GM20431 (cell line): Measurements from ENCODE around the gene NUP214.
"Not testable (repeated sequence)": the region's sequence is repeated elsewhere in the genome, so short reads cannot be mapped to it uniquely, and the experiment has no call there.

ENCODE experiments used
- in situ Hi-C: fragments of 300-500 bp; cut with MseI, MboI; formaldehyde crosslinking; loops from one replicate; pipeline ENCODE4 v1.15.0; 2020; ENCODE audit warnings: low sequenced_read_pairs; ENCODE audit not compliant: unreplicated experiment

The NUP214 gene

GRCh38 chr9:131096269-131097125 lies 28.9 kb upstream of the NUP214 start, which contains the start of gene AIF1L:
AIF1L (plus strand) TSS chr9:131096531; CDS start chr9:131096630, 99 bp downstream.
- in situ Hi-C loops = no loop called here

GRCh38 chr9:131097126-131097947 lies 28.0 kb upstream of the NUP214 start:
- in situ Hi-C loops = no loop called here

DNA sequence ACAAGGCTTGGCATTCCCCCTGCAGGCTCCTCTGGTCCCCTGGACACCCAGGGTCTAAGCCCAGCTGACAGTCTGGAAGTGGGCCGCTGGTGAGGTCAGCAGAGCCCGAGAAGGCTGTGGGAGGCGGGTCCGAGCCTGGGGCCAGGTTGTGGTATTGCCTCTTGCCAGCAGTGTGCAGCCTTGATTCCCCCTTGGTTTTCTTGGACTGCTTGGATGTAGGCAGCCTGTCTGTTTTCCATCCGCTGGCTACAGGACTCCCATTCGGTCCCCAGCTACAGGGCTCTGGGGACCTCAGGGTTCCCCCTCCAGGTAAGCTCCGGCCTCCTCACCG lies 27.5 kb upstream of the NUP214 start:
- in situ Hi-C loops = no loop called here

GRCh38 chr9:131098391-131099101 lies 26.8 kb upstream of the NUP214 start:
- in situ Hi-C loops = no loop called here

- in situ Hi-C loops = no loop called here
These were observed 26.2 kb upstream of the NUP214 start for GRCh38 chr9:131099102-131099606.

- in situ Hi-C loops = not testable (repeated sequence)
These were observed 25.5 kb upstream of the NUP214 start for GRCh38 chr9:131099845-131100244.

GRCh38 chr9:131100445-131100844 lies 24.9 kb upstream of the NUP214 start:
- in situ Hi-C loops = no loop called here

GRCh38 chr9:131101207-131101964 lies 24.0 kb upstream of the NUP214 start:
- in situ Hi-C loops = no loop called here

DNA sequence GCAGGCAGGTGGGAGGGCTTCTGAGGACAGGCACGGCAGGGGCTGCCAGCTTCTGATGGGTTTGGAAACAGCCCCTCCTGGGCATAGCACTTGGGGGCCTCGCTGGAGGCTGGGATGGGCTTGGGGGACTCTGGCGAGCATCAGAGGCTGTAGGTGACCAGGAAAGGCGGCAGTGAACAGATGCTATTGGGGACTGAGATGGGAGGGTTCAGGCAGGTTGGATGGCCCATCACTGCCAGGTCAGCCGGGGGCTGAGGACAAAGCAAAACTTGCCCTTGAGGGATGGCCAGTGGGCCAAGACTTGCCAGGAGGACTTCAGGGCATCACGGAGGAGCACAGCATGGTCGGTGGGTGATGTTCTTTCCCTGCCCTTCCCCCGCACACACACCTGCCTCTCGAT lies 22.4 kb upstream of the NUP214 start:
- in situ Hi-C loops = no loop called here

- in situ Hi-C loops = no loop called here
These were observed 21.9 kb upstream of the NUP214 start for GRCh38 chr9:131103535-131103934.

DNA sequence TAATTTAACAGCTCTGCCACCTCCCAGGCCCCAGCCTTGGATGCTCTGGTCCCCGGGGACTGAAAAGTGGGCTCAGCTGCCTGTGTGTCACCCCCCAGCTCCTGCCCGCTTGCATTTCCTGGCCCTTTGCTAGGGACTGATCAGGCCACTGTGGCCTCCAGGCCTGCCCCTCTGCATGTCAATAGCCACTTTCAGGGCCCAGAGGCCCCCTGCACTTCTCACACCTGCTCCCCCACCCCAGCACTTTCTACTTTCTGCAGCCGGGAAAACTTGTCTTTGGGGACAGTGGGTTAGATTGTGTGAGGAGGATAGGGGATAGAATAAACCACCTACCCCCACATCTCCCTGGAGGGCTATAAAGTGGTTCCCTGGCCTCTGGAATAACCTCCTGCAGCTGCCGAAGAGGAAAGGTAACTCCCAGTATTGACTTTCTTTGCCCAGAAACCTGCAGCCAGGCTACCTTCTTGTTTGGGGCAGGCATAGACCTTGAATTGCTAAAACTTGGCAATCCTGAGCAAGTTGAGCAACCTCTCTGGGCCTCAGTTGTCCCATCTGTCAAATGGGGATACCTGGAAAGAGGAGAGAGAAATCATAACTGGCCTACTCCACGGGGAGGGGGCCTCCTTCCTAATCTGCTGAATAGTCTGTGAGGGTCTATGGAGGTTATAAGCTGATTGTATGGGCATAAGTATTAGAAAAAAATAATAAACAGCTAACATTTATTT lies 21.2 kb upstream of the NUP214 start:
- in situ Hi-C loops = no loop called here

DNA sequence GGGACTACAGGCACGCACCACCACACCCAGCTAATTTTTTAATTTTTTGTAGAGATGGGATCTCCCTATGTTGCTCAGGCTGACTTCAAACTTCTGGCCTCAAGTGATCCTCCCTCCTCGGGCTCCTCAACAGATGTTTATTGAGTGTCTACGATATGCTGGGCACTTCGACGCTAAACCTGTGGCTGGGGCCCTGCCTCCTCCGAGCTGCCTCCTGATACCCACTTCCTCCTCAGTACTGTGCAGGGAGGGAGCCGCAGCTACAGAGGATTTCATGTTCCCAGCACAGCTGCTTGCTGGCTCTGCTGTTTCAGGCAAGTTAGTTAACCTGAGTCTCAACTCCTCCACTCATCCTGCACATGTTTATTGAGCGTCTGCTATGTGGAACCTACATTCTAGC lies 19.4 kb upstream of the NUP214 start:
- in situ Hi-C loops = no loop called here

- in situ Hi-C loops = no loop called here
These were observed 17.6 kb upstream of the NUP214 start for GRCh38 chr9:131107760-131108159.

DNA sequence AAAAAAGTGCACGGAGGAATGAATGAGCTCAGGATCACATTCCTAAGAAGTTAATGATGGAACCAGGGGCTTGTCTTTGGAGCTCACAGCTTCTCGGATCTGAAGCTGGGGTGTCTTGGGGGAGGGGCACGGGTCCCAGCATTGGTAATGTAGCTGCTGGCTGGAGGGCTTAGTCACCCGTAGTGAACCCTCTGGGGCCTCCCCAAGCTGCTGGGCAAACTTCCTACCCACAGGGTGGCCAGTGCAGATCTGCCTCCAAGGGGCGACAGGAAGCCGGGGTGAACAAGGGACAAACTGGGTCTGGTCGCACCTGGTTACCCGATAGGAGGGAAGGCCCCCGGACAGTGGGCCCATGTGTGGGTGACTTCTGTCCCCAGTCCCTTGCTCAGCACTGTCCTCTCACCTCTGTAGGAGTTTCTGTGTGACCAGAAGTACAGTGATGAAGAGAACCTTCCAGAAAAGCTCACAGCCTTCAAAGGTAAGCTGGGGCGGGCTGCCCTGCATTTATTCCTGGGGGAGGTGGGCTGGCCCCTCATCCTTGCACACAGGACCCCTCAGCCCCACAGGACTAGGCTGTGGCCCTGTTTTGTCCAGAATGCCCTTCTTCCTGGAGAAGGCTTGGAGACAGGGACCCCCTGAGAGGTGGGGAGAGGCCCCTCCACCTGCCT lies 14.1 kb upstream of the NUP214 start:
- in situ Hi-C loops = no loop called here

DNA sequence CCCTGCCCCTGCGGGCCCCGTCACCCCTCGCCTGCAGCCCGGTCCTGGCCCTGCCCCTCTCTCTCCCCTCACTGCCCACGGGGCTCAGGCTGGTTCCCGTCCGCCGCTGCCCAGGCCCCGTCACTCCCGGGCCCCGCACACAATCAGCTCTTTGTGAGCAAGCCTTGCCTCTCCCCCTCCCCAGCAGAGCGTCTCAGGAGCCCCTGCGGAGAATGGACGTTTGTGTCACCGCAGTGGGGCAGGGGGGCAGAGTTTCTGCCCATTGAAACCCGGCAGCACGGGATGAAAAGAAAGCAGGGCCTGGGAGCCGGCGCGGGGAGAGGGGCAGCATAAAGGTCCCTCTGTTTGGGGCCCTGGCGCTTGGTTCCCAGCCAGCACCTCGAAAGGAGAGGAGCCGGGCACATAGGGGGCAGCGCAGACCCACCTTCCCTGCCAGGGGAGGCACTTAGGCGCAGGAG lies 13.5 kb upstream of the NUP214 start:
- in situ Hi-C loops = no loop called here

- in situ Hi-C loops = no loop called here
These were observed 12.8 kb upstream of the NUP214 start for GRCh38 chr9:131112374-131113154.

- in situ Hi-C loops = no loop called here
These were observed 11.7 kb upstream of the NUP214 start for GRCh38 chr9:131113655-131114054.

DNA sequence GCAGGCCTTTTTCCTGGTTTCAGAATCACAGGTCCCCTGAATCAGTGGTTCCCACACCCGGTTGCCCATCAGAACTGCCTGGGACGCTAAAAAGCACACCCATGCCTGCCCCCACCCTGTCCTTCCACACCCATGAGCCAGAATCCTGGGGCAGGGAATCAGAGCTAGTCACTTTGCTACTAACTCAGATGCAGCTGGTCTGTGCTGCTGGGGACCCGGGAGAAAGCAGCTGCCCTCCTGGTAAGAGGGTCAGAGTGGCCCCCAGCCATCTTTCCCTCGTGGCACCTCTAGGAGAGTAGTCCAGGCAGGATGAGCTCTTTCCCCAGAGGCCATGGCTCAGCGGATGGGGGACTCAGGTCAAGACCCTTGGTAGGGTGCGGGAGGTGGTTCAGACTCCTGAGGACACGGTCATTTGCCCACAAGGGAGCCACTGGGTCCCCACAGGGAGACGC lies 11.3 kb upstream of the NUP214 start:
- in situ Hi-C loops = no loop called here
